Suppressor macrophage (primary cell): Measurements from ENCODE around the gene CTSW.
A peak's percentile ranks its signal among the peaks of the same experiment; 100 is the strongest.

Experiments used
- DNase-seq, 4 experiments: peaks; one replicate each; pipeline ENCODE4 v3.0.0-alpha.2; 2020 to 2022

CTSW gene

GRCh38 chr11:65856689-65857499 lies 22.7 kb upstream of the CTSW start:
- peak; percentile 90 to 95 (median 94) for DNase-seq

DNA sequence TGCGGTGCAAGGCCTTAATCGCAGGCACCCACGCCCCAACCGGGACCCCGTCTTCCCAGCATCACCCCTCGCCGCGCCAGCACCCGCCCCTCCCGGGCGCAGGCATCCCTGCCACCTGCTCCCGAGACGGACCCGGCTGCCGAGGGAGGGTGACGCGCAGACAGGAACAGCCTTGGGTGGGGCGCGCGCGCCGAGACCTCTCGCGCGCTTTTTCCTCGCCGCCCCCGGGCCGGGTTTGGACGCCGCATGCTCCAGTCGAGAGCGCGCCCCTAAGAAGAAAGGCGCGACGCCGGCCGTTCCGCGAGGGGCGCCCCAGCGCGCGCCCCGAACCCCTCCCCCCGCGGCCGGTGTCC lies 22.2 kb upstream of the CTSW start:
- no peak for DNase-seq

DNA sequence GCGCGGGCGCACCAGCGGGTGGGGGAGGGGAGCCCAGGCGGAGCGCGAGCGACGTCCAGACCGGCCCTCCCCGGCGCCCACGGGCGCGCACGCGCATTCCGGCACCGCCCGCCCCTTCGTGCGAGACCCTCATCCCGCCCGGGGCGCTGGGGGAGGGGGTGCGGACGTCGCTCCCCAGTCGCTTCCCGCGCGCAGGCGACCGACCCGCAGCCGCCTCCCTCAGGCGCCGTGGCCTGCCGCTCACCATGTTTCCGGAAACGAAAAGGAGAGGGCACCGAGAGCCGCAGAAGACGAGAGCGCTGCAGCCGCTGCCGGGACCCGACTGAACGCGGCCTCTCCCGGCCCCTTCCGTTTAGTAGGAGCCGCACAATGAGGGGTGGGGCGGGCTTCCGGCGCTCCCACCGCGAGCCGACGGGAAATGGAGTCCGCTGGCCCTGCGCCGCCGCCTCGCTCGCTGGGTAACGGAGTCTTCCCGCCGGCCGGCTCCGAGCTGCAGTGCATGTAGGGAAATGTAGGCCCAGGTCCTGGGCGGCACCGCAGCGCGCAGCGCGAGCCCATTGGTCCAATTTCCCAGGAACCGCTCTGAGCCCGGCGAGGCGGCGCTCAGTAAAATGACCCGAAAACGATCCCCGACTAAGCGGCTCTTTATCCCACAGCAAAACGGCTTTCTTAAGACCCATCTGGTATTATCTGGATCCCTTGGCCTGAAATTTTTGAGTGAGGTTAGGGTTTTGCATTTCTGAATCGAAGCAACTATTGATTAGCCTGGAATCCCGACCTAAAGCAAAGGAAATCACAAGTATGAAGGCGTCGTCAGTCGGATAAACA lies 21.6 kb upstream of the CTSW start, which contains the start of gene CFL1:
Gene CFL1, minus strand, starts transcription at position 328 of the 828 bp plus-strand sequence. Its CDS starts 81 bp downstream, at position 247.
- DNase-seq: peak; percentile 98 to 100 (median 99)

DNA sequence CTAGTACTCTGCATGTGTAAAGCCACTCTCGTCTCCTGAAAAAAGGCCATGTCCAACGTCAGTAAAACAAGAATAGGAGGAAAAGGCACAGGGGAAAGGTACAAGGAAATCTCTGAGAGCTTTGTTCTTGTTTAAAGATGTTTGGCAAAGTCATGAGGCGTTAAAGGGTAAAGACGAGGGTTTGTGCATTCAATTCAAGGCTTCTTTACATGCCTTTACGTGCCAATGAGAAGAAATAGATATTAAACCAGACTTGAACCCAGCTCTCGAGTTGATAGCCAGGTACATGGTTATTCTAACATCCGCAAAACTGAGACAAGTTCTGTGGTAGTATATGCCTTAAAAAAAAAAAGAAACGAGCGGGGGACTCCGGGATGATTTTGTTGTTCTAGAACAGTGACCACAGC lies 21.0 kb upstream of the CTSW start:
- no peak for DNase-seq

- peak; percentile 98 to 100 (median 99) for DNase-seq
These were observed 20.4 kb upstream of the CTSW start for GRCh38 chr11:65859095-65859811.

- DNase-seq: peak in 1 of 4 experiments; percentile 44
These were observed 19.8 kb upstream of the CTSW start for GRCh38 chr11:65859812-65860277.

DNA sequence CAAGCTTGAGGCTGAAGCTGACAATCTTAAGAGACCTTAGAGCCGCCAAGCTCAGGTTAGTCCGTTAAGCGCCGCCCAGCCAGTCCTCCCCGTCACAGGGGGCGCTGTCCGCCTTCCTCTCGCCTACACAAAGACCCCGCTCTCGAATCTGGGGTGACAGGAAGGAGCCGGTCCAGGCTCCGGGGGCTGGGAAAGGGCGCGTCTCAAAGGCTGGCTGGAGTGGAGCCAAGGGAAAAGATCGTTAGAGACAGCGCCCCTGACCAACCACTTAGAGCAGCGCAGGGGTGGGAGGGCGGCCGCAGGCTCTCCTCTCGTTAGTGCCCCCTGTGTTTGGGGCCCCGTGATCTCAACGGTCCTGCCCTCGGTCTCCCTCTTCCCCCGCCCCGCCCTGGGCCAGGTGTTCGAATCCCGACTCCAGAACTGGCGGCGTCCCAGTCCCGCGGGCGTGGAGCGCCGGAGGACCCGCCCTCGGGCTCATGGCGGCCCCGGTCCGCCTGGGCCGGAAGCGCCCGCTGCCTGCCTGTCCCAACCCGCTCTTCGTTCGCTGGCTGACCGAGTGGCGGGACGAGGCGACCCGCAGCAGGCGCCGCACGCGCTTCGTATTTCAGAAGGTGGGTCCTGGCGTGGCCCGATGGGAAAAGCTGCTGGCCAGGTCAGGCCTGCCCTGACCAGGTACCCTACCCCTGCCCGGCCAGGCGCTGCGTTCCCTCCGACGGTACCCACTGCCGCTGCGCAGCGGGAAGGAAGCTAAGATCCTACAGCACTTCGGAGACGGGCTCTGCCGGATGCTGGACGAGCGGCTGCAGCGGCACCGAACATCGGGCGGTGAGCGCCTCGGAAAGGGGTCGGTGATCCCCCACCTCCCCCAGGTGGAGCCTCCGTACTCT lies 19.1 kb upstream of the CTSW start, which contains the start of gene MUS81:
Gene MUS81, plus strand, starts transcription at position 156 of the 887 bp plus-strand sequence. Its CDS starts 321 bp downstream, at position 477.
- DNase-seq: peak; percentile 96 to 98 (median 97)

GRCh38 chr11:65861165-65861505 lies 18.5 kb upstream of the CTSW start:
- no peak for DNase-seq

- DNase-seq: no peak
These were observed 18.0 kb upstream of the CTSW start for GRCh38 chr11:65861533-65862183.

DNA sequence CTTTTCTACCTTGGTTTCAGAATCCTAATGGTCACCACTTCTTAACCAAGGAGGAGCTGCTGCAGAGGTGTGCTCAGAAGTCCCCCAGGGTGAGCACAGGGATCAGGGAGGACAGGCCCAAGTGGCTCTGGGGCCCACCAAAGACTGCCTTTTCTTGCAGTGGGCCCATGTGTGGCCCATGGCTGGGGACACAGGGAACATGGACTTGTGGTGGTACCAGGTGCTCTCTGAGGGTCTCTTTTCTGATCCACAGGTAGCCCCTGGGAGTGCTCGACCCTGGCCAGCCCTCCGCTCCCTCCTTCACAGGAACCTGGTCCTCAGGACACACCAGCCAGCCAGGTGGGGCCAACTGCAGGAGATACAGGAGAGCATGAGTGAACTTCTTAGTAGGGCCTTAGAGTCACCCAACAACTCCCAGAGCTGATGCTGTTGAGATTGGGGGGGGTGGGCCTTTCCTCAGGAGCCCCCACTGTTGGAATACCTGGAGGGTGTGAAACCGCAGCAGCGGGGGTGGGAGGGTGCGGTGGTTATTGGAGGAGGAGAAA lies 17.4 kb upstream of the CTSW start:
- no peak for DNase-seq

- DNase-seq: no peak
These were observed 16.4 kb upstream of the CTSW start for GRCh38 chr11:65862941-65863888.

DNA sequence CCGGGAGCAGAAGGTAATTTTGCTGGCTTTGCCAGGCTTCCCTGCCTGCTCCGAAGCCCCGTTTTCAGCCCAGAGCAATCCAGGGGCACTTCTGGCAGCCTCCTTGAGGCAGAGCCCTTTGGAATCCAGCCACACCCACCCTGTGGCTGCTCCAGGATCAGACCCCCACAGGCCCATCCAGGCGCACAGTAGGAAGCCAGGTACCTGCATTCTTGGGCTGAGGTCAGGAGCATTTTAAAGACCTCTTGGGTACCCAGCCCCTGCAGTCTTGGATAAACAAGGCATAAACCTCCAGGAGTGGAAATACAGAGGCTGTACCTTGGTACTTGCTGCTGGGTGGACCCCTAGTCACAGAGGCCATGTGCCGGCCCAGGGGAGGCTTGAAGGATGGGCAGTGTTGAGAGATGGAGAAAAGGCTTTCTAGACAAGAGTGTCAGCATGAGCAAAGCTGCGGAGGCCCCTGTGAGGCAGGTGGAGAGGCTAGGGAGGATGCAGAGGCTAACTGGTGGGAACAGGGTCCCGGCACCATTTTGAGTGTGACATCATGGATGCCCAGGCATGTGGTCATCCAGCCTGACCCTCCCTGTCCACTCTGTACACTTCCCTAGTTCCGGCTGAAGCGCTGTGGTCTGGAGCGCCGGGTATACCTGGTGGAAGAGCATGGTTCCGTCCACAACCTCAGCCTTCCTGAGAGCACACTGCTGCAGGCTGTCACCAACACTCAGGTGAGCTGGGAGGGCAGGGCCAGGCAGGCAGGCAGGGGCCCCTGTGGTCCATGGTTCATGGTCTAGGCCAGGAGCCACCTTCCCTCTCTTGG lies 15.5 kb upstream of the CTSW start:
- DNase-seq: no peak

GRCh38 chr11:65864706-65865471 lies 14.7 kb upstream of the CTSW start:
- DNase-seq: no peak

DNA sequence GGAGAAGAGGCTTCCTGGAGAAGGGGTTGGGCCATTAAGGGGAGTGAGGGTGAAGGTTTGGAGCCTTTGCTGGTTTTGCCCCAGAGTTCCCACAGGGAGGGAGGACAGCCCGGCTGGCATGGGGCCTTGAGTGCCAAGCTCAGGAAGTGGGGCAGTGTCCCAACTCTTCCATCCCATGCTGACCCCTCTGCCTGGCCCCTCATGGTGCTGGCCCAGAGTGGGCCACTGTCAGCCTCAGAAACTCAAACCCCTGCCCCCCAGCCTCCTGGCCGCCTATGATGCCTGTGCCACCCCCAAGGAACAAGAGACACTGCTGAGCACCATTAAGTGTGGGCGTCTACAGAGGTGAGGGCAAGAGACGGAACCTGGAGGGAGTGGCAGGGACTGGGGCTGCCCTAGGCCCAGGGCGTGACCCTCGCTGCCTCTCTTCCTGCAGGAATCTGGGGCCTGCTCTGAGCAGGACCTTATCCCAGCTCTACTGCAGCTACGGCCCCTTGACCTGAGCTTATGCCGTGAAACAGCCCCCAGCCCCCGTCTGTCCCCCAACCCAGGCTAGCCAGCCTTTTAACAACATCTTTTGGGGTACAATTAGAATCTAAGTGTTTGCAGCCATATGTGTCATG lies 14.0 kb upstream of the CTSW start:
- DNase-seq: no peak

GRCh38 chr11:65866509-65867283 lies 12.9 kb upstream of the CTSW start:
- no peak for DNase-seq

DNA sequence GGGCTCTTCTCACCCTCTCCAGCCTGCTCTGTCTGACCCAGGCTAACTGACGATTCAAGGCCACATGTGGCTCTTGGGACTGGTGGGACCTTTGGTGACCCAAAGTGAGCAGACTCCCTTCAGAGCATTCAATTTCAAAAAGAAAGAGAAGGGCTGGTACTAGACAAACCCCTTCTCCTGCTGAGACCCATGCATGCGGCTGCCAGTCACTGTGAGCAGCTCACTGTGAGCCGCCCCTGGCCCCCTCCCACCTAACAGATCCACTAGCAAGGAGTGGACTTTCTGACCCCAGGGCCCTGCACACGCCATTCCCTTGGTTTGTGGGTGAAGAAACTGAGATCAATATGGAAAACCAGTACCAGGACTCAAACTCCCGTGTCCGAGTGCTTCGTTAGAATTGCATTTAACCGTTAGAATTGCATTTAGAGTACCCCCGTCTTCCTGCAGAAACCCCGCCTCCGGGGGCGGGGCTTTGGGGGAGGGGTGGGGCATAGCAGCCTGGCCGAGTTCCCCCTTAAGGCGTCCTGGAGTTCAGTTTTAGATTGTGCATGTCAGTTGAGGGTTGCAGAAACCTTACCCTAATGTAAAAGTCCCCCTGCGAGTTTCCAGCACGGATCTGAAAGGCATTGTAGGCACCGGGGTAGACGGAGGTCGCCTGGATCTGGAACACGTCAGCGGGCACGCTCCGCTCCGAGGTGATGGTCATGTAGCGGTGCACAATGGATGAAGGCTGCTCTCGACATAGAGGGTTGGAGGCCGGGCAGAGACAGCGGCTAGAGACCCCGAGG lies 12.2 kb upstream of the CTSW start:
- peak in 1 of 4 experiments; percentile 50 for DNase-seq
